ENCODE data around the gene SHTN1.

GRCh38 chr10:116893686-116894037 is 111.3 kb downstream of the SHTN1 start:
- no peak for TF ChIP-seq POLR2A (IDR thresholded peaks at IDR 0.05; ENCODE audit: low read depth, low read length)
- no peak for TF ChIP-seq TAF1 (IDR thresholded peaks at IDR 0.05; ENCODE audit: low read depth, low read length)

Data from GM12891 (cell line).